ENCODE data around the gene TMC6.
"Not testable (repeated sequence)": the region's sequence is repeated elsewhere in the genome, so short reads cannot be mapped to it uniquely, and the experiment has no call there.

The TMC6 gene

DNA sequence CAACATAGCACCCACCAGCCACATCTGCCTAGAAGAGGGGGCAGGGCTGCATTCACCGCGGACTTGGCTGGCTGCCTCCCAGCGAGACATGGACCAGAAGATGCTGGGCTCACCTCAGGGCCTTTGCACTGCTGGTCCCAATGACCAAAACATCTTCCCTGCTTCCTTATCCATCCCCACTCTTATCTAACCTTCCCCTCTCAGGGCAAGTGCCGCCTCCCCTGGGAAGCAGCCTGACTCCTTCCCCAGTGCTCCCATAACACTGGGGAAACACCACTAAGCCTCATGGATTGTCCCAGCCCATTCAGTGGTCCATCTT lies 5.7 kb downstream of the TMC6 start:
- no peak for DNase-seq

DNA sequence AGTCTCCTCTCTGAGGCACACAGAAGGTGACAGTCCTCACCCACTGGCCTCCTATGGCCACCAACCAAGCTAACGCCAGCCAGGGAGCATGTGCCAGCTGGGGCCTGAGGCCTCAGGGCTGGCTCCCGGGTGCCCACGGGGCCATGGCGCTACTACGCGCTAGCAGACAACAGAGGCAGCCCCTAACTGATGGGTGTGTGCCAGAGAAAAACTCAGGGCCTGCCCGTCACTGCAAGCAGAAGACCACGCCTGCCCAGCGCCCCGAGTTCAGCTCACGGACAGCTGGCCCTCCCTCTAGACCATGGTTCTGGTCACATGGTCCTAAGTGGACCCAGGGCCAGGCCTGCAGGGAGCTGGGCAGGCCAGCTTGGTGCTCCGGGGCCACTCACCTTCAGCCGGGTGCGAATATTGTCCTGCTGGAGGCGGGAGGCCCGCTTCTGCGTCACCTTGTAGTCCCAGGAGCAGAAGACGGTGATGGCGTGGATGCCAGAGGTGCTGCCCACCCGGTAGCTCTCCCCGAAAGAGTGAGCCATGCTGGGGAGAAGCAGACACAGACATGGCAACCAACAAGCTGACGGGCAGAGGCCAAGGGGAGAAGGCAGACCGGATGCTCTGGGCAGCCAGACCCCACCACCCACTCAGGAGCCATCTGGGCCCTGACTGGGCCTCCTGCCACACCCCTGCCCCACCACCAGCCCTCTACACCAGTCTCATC lies 6.2 kb downstream of the TMC6 start:
- no peak for DNase-seq

DNA sequence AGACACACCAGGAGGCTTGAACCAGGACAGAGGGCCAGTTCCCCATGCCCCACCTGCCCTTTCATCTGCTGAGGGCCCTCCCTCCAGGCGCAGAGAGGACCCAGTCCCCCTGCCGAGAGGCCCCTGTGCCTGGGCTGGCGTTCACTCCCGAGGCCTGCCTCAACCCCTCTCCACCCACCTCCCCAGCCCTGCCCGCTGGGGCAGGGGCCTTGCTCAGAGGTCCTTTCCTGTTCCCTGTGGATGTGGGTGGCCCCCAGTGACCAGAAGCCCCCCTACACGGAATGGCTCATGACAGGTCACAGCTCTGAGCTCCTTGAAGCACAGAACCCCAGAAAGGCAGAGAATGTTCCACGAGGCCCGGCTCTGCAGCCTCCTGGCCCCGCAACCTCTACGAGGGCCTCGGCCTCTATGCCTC lies 6.7 kb downstream of the TMC6 start:
- no peak for DNase-seq

DNA sequence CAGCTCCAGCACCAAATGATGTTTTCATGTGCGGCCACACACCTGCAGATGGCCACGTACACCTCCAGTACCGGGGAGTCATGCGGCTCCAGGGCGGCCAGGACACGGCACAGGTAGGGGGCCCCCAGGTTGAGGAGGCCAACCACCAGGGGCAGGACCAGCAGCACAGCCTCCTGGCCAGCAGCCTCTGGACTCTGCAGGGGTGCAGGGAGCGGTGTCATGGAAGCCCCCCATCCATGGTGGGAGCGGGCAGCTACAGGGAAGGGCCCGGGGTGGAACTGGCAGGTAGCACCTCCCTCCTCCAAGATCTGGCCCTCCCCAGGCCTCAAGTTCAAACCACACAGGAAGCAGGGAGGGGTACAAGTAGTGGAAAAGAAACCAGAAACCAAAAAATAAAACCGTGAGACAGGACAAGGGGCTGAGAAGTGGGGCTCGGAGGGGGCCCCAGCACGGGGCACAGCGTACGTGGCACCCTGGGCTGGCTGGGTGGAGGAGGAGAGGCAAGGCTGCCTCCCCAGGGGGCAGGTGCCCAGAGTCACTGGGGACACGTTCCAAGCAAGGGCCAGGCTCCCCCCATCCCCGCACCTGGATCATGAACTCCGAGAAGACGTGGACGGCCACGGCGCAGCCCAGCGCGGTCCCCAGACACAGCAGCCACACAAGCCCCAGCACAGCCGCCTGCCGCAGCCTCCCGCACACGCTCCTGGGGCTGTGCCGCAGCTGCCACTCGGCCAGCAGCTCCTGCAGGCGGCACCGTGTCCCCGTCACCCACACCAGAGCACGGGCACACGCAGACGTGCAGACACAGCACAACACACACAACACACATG lies 7.4 kb downstream of the TMC6 start:
- no peak for DNase-seq

DNA sequence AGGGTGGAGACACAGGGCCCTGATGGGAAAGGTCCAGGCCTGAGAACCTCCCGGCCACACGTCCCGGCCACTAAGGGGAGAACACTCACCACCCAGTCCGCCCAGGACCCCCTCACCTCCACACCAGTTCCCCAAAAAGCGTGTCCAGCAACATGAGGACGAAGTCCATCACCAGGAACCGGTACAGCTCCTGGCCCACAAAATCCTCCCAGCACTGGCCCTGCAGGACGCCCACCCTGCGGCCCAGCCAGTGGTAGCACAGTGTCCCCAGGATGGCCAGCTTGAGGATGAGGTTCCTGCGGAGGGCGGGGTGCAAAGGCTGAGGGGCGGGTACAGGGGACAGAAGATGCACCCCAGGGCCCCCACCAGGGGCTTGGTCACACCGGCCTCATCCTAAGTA lies 8.0 kb downstream of the TMC6 start:
- DNase-seq, result no peak

DNA sequence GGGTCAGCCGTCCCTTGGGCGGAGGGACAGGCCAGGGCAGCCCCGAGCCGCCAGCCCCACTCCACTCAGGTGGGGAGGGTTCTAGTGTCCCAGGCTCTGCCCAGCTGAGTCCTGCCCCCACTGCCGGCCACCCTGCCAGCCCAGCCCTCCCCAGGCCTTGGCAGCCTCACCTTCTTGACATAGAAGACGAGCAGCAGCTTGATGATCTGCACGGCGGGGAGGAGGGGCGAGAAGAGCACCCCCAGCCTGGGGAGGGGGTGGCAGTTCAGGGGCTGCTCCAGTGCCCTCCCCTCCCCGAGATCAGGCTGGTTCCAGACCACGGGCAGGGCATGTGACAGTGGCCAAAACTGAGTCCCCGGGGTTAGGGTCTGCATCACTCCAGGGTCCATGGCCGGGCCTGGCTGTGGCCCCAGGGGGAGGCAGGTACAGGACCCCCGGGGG lies 9.7 kb downstream of the TMC6 start:
- DNase-seq, result no peak

DNA sequence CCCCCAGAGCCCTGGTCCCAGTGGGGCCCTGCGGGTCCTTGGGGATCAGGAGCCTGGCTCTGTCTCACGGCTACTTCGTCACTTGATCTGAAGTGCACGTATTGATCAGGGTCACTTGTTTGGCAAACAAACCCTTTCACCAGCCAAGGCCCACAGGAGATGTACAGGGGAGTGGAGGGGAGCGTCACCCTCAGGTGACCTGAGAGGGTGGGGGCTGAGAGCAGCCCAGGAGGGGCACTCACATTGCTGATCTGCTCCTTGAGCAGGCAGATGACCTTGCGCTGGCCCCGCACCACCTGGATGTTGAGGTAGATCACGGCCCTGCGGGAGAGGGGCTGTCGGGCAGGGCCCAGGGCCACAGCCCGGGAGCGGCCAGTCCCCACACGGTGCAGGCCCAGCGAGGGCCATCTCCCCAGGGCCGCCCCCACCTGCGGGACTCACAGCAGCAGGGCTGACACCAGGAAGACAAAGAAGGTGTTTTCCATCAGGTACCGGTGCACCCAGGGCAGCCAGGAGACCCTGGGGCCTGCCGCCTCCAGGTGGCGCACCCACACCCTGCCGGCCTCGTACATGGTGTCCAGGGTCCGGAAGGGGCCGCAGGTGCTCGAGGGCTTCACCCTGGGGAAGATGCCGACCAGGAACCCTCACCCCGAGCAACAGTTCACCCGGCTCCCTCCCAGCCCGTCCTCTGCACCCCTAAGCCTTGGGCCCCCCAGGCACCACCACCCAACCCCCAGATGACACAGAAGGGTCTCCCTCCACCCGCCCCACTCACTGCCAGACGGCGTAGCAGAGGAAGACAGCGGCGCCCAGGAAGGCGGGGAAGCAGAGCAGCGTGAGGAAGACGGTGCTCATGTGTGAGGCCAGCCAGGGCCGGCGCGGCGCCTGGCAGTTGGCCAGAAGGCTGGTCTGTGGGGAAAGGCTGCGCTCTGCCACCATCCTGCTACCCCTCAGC lies 11.3 kb downstream of the TMC6 start:
- no peak for DNase-seq

DNA sequence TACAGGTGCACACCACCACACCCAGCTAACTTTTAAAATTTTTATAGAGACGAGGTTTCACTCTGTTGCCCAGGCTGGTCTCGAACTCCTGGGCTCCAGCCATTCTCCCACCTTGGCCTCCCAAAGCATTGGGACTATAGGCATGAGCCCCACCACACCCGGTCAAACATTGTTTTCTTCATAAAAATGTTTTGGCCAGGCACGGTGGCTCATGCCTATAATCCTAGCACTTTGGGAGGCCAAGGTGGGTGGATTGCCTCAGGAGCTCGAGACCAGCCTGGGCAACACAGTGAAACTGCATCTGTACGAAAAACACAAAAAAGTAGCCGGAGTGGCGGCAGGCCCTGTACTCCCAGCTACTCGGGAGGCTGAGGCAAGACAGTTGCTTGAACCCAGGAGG lies 12.1 kb downstream of the TMC6 start:
- DNase-seq, result no peak

DNA sequence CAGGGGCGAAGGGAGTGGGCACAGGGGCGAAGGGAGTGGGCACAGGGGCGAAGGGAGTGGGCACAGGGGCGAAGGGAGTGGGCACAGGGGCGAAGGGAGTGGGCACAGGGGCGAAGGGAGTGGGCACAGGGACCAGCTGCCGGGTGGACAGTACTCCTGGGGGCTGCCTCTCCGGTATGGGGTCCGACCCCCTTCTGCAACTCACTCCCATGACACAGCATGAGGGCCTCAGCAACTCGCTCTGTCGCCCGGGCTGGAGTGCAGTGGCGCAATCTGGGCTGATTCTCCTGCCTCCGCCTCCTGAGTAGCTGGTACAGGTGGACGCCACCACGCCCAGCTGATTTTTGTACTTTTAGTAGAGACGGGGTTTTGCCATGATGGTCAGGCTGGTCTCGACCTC lies 12.8 kb downstream of the TMC6 start:
- not testable (repeated sequence) for DNase-seq

DNA sequence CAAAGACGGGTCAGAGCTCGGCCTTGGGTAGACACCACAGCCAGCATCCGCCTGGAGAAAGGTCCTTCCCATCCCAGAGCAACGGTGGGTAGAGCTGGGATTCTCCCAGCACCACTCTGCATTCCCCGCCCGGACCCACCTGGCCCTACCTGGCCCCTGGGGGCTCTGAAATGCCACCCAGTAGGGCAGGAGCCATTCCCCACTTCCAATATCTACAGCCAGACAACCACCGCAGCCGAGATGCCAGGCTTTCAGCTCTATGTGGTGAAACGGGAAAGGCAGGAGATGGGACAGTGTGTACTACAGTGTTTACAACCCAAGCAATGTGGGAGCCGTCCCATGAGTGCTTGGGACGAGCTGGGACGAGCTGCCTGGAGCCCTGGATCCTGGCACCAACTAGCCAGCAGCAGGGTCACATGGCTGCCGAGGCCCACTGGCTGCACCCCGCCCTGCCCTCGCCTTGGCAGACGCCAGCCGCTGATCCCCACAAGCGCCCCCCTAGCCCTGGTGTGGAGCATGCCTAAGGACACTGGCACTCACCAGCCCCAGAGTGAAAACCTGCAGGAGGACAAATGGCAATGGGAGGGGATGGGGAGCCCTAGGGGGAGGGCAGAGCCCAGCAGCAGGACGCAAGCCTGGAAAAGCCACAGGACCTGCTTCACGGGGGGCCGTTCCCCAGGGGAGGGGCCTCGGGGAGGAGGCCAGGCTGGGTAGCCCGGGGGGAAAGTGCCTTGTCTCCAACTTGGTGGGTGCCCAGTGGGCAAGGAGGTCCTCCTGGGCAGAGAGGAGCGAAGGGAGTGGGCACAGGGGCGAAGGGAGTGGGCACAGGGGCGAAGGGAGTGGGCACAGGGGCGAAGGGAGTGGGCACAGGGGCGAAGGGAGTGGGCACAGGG lies 13.5 kb downstream of the TMC6 start:
- no peak for DNase-seq

DNA sequence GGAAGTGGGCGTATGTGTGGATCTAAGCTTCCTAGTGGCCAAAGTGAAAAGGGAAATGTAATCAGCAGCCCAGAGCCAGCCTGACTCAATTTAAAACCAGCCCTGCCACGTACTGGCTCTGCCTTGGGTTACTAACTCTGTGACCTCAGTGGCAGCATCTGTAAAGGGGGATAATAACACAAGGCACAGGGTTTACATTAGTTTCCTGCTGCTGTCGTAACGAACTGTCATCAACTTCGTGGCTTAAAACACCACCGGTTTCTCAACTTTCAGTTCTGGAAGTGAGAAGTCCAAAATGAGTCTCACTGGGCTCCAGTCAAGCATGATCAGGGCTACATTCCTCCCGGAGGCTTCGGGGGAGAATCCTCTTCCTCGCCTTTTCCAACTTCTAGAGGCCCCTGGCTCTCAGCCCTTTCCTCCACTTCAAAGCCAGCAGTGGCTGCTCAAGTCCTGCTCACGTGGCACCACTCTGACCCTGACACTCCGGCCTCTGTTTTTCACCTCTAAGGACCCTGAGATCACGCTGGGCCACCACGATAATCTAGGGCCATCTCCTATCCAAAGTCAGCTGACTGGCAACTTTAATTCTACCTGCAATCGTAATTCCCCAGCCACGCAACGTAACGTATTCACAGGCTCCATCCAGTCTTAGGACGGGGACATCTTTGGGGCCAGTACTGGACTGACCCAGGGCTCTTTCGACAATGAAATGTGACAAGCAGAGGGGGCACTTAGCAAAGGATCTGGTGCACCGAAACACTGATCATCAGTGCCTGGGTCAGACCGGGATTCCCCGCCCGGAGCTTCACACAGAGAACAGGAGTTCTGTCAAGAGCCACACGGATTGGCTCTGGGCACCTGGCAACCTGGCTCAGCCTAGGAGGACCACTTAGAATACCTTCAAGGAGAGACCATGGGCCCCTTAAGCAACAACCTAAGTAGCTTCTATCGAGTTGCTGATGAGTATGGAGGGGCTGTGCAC lies 14.5 kb downstream of the TMC6 start:
- no peak for DNase-seq

DNA sequence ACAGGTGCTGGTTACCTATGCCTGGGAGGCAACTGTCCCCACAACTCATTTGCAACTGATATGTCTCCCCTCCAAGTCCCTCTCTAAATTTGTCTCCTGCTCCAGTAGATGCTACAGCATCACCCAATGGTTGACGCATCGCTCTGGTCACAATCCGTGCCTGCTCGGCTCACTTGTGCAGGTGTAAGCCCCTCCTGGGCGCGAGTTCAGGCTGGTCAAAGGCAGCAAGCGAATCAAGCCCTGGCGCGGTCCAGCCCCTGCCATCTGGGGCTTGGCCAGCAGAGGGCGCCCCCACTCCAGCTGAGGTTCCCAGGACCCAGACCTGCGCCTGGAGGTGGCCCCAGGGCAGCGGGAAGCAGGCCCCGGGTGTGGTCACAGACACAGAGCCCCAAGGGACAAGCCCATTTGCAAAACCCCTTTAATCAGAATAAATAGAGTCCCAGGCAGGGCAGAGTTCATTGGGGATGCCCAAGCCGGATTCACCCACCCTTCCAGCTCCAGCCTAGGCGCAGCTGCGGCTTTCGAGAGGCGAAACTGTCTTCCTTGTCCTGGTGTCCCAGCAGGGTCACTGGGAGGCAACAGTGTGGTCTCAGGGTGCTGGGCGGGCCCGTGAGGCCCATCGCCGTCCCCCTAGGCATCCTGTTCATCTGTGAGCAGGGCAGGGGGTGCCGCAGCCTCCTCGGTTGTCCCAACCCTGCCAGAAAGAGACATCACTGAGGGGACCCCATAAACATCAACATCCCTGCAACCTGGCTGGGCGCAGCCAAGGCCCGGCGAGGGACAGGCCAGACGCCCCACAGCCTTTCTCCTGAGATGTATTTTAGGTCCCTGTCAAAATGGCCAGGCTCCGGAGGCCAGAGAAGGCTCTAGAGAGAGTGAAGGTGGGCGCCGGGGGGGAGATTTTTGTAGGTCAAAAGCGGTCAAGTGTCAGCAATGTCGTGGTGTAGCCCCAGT lies 15.8 kb downstream of the TMC6 start:
- DNase-seq, result peak; percentile 29

DNA sequence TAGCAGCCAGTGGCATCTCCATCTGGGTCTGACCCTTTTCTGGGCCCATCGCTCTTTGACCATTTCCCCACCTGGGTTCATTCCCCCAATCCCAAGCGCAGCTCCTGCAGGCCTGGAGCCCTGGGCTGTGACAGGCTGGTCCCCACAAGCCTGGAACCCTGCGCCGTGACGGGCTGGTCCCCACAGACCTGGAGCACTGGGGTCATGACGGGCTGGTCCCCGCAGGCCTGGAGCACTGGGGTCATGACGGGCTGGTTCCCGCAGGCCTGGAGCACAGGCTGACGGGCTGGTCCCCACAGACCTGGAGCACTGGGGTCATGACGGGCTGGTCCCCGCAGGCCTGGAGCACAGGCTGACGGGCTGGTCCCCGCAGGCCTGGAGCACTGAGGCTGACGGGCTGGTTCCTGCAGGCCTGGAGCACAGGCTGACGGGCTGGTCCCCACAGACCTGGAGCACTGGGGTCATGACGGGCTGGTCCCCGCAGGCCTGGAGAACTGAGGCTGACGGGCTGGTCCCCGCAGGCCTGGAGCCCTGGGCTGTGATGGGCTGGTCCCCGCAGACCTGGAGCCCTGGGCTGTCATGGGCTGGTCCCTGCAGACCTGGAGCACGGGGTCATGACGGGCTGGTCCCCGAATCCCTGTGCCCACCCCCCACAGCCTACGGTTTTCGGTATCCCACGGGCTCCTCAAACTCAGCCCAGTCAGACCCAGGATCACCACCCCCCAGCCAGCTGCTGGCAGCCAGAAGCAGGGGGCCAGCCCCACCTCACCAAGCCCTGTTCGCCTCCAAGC lies 16.6 kb downstream of the TMC6 start:
- DNase-seq, result no peak

DNA sequence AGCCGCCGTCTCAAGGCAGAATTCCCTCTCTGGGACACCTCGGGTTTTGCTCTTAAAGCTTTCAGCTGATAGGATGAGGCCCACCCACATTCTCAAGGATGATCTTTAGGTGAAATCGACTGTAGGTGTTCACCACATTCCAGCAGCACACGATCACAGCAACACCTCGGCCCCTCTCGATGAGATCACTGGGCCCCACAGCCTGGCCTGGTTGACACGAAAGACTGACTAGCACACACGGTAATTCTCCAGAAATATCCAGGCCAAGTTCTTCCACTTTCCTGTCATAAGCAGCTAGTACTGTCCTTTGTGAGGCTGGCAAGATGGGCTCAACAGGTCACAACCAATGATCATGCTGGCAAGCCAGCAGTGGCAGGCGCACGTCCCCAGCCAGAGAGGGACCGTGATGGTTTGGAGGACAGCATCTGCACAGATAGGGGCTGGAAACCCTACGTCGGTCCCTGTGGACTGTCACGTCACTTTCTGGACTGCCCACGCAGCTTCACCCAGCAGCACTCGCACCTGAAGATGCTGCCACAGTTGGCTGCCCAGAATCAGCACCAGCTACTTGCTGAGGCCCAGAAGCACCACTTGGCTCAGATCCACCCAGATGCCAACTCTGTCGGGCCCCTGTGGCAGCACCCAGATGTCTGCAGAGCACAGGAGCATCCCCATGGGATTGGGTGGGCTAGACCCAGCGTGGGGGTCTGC lies 17.4 kb downstream of the TMC6 start:
- no peak for DNase-seq

DNA sequence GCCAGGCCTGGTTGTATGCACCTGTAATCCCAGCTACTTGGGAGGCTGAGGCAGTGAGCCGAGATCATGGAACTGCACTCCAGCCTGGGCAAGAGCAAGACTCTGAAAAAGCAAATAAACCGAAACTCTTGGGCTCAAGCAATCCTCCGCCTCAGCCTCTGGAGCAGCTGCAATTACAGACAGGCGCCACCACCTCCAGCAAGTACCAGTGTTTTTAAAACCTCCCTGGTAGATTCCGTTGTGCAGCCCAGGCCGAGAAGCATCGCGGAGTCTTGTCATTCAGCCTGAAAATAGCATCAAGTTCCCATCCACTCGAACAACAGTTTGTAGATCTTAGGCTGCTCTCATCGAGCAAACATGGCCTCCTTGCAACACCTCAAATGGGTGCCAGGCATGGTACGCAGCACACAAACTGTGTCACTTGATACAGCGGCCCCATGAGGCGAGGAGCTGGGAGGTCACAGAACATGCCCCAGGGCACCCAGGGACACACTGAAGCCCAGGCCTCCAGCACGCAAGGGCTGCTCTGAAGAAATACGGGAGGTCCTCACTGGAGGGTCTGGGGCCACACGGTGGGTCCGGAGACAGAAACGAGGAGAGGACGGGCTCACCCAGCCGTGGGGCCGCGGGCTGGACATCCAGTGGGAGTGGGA lies 18.1 kb downstream of the TMC6 start:
- DNase-seq, result no peak

DNA sequence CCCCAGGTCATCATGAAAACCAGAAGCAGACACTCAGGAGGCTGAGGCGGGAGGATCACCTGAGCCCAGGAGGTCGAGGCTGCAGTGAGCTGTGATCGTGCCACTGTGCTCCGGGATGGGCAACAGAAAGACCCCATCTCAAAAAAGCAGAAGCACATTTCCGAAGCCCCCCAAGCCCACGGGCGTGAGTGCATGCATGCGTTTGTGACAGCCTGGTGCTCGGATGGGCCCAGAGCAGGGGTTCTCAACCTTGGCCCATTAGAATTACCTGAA lies 19.1 kb downstream of the TMC6 start:
- DNase-seq, result no peak

DNA sequence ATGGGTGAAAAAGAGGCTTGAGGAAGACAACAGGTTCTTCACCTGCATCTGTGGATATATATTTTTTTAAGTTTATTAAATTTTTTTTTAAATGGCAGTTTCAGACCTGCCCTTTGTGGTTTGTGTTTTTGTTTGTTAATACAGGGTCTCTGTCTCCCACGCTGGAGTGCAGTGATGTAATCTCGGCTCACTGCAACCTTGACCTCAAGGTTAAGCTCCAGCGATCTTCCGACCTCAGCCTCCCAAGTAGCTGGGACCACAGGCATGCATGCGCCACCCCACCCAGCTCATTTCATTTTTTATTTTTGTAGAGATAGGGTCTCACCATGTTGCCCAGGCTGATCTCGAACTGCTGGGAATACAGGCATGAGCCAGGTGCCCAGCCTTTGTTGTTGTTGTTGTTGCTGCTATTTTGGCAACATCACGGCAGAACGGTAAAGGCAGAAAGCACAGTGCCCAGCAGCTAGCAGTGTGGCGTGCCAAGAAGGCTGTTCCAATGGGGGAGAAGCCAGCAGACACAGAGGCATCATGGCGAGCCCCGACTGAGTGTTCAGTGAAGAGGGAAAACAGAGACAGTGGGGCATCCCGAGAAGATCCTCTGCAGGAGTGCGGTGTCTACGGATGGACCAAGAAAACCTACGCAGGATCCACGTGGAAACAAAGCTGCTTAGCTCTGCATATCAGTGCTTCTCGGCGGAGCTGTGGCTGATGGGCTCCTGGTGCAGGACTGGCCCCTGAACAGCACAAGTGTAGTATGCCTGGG lies 19.6 kb downstream of the TMC6 start:
- no peak for DNase-seq
